ENCODE measurements around the gene ADPRS. TPM values are rescaled to one million over a fixed set of nuclear protein-coding genes. Genes with fewer than 3 reads are reported as not detected.

ADPRS gene
- total RNA-seq, 2 experiments from 2014 or later: 22.6 to 24.6 TPM

DNA sequence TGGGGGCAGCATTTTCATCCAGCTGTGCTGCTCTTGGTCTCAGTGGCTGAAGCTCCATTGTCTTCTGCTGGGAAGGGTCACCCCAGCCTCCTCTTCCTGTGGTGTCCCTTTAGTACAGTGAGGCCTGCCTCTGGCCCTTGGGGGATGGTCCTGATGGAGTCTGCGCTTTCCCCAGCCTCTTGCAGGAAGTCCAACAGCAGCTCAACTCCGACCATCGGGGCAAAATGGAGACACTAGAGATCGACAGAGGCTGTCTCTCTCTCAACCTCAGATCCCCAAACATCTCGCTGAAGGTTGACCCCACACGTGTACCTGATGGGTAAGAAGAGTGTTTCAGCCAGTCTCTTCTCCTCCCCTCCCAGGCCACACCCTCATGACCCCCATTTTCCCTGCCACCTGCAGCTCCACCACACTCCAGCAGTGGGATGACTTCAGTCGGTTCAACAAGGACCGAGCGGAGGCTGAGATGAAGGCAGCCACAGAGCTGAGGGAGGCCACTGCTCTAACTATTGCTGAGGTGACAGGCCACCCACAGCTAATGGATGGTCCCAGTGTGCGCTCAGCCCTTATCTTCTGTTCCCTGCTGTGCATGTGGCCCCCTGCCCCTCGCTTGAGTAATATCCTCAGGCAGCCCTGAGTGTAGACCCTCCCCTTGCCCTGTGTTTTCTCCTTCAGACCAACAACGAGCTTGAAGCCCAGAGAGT, 2.0 kb upstream of the ADPRS start:
- Histone ChIP-seq H3K9me3 (ENCODE audit: control insufficient read depth in 1 of 2, insufficient read depth in 1 of 2, low read length in 2 of 2) (peaks cover 0 to 16% of the 10 kb centered on the region in 2 experiments), H3K36me3 (ENCODE audit: insufficient read depth, low read length) (peaks cover 6% of the 10 kb centered on the region), H3K27me3 (ENCODE audit: control insufficient read depth in 1 of 2, insufficient read depth in 2 of 2, low read length in 2 of 2) (peaks cover 21 to 26% of the 10 kb centered on the region in 2 experiments), H3K4me3 (ENCODE audit: low read length) (no peak overlapping the region), H3K27ac (ENCODE audit: low read depth in 1 of 2, low read length in 2 of 2) (no peak overlapping the region), H3K4me1 (ENCODE audit: insufficient read depth, low read length) (peaks cover 44% of the 10 kb centered on the region)
- intact Hi-C loops (cut with DNase I, micrococcal nuclease): loop anchor here in 1 of 2 experiments (2.0 to 10.0 kb wide), 5 partner anchors 82 to 1776 kb away; partner anchors contain the start of gene STK40
- ATAC-seq (ENCODE audit: poor library complexity) (no peak), DNase-seq (peak in 2 of 14 experiments; percentile 26 to 28)
- peaks cover 17% of the 10 kb centered on the region for H3K36me3 Mint-ChIP-seq (ENCODE audit: low read depth)
- H3K4me1 Mint-ChIP-seq (ENCODE audit: low read depth): peaks cover 17% of the 10 kb centered on the region
- ChIA-PET POLR2A (no interaction called here), CTCF (no interaction called here)
- peaks cover 37% of the 10 kb centered on the region for H3K27me3 Mint-ChIP-seq
- no peak for TF ChIP-seq CTCF (IDR thresholded peaks at IDR 0.05)
- H3K27ac Mint-ChIP-seq: peak overlapping the region; percentile 70
- peak overlapping the region; percentile 88 for H3K4me3 Mint-ChIP-seq
- no peaks in the 10 kb centered on the region for H3K9me3 Mint-ChIP-seq

GRCh38 chr1:36087233-36088123, 1.2 kb upstream of the ADPRS start:
- H3K4me1 Mint-ChIP-seq (ENCODE audit: low read depth): peaks cover 21% of the 10 kb centered on the region
- H3K36me3 ChIP-seq (ENCODE audit: insufficient read depth, low read length): peaks cover 14% of the 10 kb centered on the region
- H3K4me1 ChIP-seq (ENCODE audit: insufficient read depth, low read length): peaks cover 51% of the 10 kb centered on the region
- H3K27ac ChIP-seq (ENCODE audit: low read depth in 1 of 2, low read length in 2 of 2): no peak overlapping the region
- intact Hi-C loops (cut with DNase I, micrococcal nuclease): loop anchor here in 1 of 2 experiments (1.0 to 10.0 kb wide), 8 partner anchors 62 to 1775 kb away; partner anchors contain the start of genes AGO1, STK40, THRAP3 and TRAPPC3
- H3K27ac Mint-ChIP-seq: peak overlapping the region; percentile 70
- H3K9me3 ChIP-seq (ENCODE audit: control insufficient read depth in 1 of 2, insufficient read depth in 1 of 2, low read length in 2 of 2): peaks cover 0 to 16% of the 10 kb centered on the region in 2 experiments
- H3K4me3 Mint-ChIP-seq: peak overlapping the region; percentile 93
- no peak overlapping the region for H3K4me3 ChIP-seq (ENCODE audit: low read length)
- no peaks in the 10 kb centered on the region for H3K9me3 Mint-ChIP-seq
- peaks cover 21 to 25% of the 10 kb centered on the region in 2 experiments for H3K27me3 ChIP-seq (ENCODE audit: control insufficient read depth in 1 of 2, insufficient read depth in 2 of 2, low read length in 2 of 2)
- H3K36me3 Mint-ChIP-seq (ENCODE audit: low read depth): peaks cover 25% of the 10 kb centered on the region
- ChIA-PET CTCF (no interaction called here), POLR2A (interaction anchor here (0.5 kb wide), 1 partner anchor 333 kb away, joined by 3 read pairs; no protein-coding TSS in a partner anchor)
- DNase-seq (peak in 2 of 14 experiments; percentile 33 to 45), ATAC-seq (ENCODE audit: poor library complexity) (no peak)
- TF ChIP-seq CTCF (IDR thresholded peaks at IDR 0.05): no peak
- H3K27me3 Mint-ChIP-seq: peaks cover 29% of the 10 kb centered on the region

GRCh38 chr1:36088265-36088576, 471 bp upstream of the ADPRS start:
- ATAC-seq (ENCODE audit: poor library complexity): peak; percentile 16
- peak overlapping the region; percentile 95 for H3K4me3 ChIP-seq (ENCODE audit: low read length)

More at GRCh38 chr1:36088265-36088576, 471 bp upstream of the ADPRS start:
- Histone ChIP-seq H3K9me3 (ENCODE audit: control insufficient read depth in 1 of 2, insufficient read depth in 1 of 2, low read length in 2 of 2) (peaks cover 0 to 16% of the 10 kb centered on the region in 2 experiments), H3K36me3 (ENCODE audit: insufficient read depth, low read length) (peaks cover 22% of the 10 kb centered on the region), H3K27ac (ENCODE audit: low read depth in 1 of 2, low read length in 2 of 2) (no peak overlapping the region), H3K27me3 (ENCODE audit: control insufficient read depth in 1 of 2, insufficient read depth in 2 of 2, low read length in 2 of 2) (peaks cover 18 to 20% of the 10 kb centered on the region in 2 experiments), H3K4me1 (ENCODE audit: insufficient read depth, low read length) (peaks cover 53% of the 10 kb centered on the region)
- Mint-ChIP-seq H3K4me1 (ENCODE audit: low read depth) (peaks cover 23% of the 10 kb centered on the region), H3K27ac (peak overlapping the region; percentile 86), H3K36me3 (ENCODE audit: low read depth) (peaks cover 33% of the 10 kb centered on the region), H3K9me3 (no peaks in the 10 kb centered on the region), H3K27me3 (peaks cover 25% of the 10 kb centered on the region), H3K4me3 (peak overlapping the region; percentile 93)
- intact Hi-C loops (cut with DNase I, micrococcal nuclease): loop anchor here in 1 of 2 experiments (1.0 to 10.0 kb wide), 7 partner anchors 61 to 1774 kb away; partner anchors contain the start of genes AGO1, STK40, THRAP3 and TRAPPC3
- CTCF ChIA-PET: interaction anchor here (0.6 kb wide), 1 partner anchor 62 kb away, joined by 3 read pairs; no protein-coding TSS in a partner anchor
- POLR2A ChIA-PET: interaction anchor here (1.4 to 1.6 kb wide), 2 partner anchors 72 to 157 kb away, joined by 4 to 5 read pairs; partner anchors contain the start of gene AGO3
- no peak for TF ChIP-seq CTCF (IDR thresholded peaks at IDR 0.05)
- no peak for DNase-seq
